RCC 7860 (cell line): ENCODE results near the gene SFSWAP.
A peak's percentile ranks its signal among the peaks of the same experiment; 100 is the strongest.

Experiments used
- DNase-seq: peaks from one replicate; pipeline ENCODE4 v3.0.0-alpha.2; 2015; ENCODE audit warnings: low spot score
- FAIRE-seq: peaks from 2 replicates; lab custom pipeline; 2012; peaks lifted over from hg19 to GRCh38; lab: Jason Lieb, UNC

SFSWAP gene

GRCh38 chr12:131784909-131785762 is 74.2 kb downstream of the SFSWAP start:
- no peak for DNase-seq
- no peak for FAIRE-seq

- FAIRE-seq (no peak), DNase-seq (no peak)
Measured at GRCh38 chr12:131785763-131786330, 75.0 kb downstream of the SFSWAP start.

DNA sequence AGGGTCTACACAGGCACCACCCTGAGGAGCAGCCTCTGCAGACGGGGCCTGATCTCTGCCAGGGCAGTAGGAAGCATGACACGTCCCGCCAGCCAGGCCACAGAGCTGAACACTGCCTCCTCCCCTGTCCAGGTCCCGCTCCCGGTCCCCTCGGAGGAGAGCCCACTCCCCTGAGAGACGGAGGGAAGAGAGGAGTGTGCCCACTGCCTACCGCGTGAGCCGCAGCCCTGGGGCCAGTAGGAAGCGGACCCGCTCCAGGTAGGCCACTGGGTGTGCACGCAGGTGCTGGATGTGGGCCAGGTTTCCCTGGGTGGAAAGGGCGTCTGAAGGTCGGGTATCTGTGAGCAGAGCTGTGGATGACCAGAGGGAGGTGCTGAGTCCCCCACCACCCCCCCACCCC is 75.4 kb downstream of the SFSWAP start:
- no peak for FAIRE-seq
- DNase-seq: no peak

- FAIRE-seq (no peak), DNase-seq (no peak)
Measured at GRCh38 chr12:131787143-131787660, 76.3 kb downstream of the SFSWAP start.

GRCh38 chr12:131788070-131788469 is 77.2 kb downstream of the SFSWAP start:
- no peak for DNase-seq
- FAIRE-seq: no peak

DNA sequence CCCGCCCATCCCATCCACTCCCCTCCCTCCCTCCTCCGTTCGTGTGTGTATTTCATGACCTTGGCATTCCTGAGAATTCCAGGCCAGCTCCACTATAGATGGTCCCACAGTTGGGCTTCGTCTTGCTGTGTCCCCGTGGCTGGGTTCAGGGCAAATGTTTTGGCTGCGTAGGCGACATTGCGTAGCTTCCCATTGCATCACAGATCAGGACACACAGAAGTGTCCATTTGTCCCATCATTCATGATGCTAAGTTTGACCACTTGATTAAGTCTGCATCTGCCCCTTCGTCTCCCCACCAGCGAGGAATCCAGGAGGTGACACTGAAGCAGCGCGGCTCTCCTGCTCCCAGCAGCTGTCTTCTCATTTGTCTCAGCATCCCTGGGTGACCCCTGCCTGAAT is 78.7 kb downstream of the SFSWAP start:
- DNase-seq (no peak), FAIRE-seq (no peak)

GRCh38 chr12:131793243-131794022 is 82.5 kb downstream of the SFSWAP start:
- FAIRE-seq (no peak), DNase-seq (no peak)

- no peak for FAIRE-seq
- no peak for DNase-seq
Measured at GRCh38 chr12:131794061-131794460, 83.2 kb downstream of the SFSWAP start.

DNA sequence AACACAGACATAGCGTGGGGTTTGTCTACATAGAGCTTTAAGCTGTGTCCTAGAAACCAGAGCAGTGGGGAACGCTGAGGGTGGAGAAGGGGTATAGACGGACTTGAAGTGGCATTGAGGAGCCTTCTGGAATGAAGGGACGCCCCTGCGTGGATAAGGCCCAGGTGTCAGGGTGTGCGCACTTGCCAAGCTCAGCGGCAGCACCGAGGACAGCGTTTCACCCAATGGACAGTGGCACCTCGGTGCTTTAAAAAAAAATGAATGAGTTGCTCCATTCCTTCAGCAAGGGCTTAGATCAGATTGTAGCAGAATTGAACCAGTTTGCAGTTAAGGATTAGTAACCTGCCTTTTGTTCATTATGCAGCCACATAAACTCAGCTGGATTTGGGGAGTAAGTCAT is 83.7 kb downstream of the SFSWAP start:
- FAIRE-seq (no peak), DNase-seq (no peak)

- DNase-seq: no peak
- no peak for FAIRE-seq
Measured at GRCh38 chr12:131795064-131795463, 84.2 kb downstream of the SFSWAP start.

GRCh38 chr12:131795690-131796410 is 85.0 kb downstream of the SFSWAP start:
- DNase-seq (no peak), FAIRE-seq (no peak)

DNA sequence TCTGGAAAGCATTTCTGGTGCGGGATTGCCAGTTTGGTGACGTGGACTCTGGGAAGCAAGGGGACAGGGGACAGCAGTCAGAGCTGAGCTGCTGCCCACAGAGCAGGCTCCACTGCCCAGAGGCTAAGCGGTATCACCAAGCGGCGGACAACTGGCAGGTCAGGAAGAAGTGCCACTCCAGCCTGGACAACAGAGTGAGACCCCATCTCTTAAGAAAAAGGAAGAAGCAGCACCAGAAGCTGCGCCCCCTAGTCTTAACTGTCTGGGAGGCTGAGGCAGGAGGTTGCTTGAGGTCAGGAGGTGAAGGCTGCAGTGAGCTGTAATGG is 85.5 kb downstream of the SFSWAP start:
- FAIRE-seq (no peak), DNase-seq (no peak)

GRCh38 chr12:131796754-131797587 is 86.1 kb downstream of the SFSWAP start:
- no peak for DNase-seq
- FAIRE-seq: no peak

DNA sequence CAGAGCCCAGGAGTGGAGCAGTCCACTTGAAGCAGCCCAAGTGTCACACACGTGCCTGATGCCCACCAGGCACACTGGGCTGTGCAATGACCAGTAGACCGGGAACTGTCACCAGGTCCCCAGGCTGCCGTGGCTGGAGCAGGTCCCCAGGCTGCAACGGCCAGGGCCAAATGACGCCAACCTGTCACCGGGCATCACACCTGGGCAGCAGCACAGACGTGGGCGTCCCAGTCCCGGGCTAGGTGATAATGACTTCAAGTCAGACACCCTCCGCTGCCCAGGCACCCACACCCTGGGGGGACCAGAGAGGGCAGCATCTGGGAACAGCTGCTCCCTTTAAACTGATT is 86.7 kb downstream of the SFSWAP start:
- DNase-seq (no peak), FAIRE-seq (no peak)

- FAIRE-seq: no peak
- no peak for DNase-seq
Measured at GRCh38 chr12:131799195-131799594, 88.3 kb downstream of the SFSWAP start.

- FAIRE-seq (no peak), DNase-seq (no peak)
Measured at GRCh38 chr12:131799828-131800593, 89.1 kb downstream of the SFSWAP start.

GRCh38 chr12:131800594-131801135 is 89.8 kb downstream of the SFSWAP start:
- peak; percentile 51 for DNase-seq
- FAIRE-seq: peak; percentile 27

- no peak for FAIRE-seq
- DNase-seq: no peak
Measured at GRCh38 chr12:131801254-131801866, 90.5 kb downstream of the SFSWAP start.
